Measurements from ENCODE around the gene UBE3A.

Gene UBE3A

GRCh38 chr15:25402342-25402741, 36.5 kb downstream of the UBE3A start:
- no peak for DNase-seq (ENCODE audit: low read depth)

GRCh38 chr15:25401501-25401900, 37.3 kb downstream of the UBE3A start:
- DNase-seq (ENCODE audit: low read depth) = no peak

GRCh38 chr15:25397100-25397499, 41.7 kb downstream of the UBE3A start:
- DNase-seq (ENCODE audit: low read depth) = no peak

- DNase-seq (ENCODE audit: low read depth) = no peak
Measured at GRCh38 chr15:25394898-25395297, 43.9 kb downstream of the UBE3A start.

DNA sequence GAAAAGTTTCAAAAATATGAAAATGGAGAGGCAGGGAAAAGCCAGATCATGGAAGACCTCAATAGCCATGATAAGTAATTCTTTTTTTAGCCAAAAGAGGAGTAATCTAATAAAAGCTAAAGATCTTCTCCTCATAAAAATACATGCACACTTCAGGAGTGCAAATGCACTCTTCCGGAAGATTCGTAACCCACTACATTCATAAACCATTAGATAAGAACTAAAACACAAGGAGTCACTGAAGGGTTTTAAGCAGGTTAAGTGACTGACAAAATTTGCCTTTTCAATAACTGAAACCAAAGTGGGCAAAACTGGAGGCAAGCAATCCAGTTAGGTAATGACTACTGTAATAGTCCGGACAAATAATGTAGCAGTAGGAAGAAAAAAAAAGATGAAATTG, 46.0 kb downstream of the UBE3A start:
- no peak for DNase-seq (ENCODE audit: low read depth)

DNA sequence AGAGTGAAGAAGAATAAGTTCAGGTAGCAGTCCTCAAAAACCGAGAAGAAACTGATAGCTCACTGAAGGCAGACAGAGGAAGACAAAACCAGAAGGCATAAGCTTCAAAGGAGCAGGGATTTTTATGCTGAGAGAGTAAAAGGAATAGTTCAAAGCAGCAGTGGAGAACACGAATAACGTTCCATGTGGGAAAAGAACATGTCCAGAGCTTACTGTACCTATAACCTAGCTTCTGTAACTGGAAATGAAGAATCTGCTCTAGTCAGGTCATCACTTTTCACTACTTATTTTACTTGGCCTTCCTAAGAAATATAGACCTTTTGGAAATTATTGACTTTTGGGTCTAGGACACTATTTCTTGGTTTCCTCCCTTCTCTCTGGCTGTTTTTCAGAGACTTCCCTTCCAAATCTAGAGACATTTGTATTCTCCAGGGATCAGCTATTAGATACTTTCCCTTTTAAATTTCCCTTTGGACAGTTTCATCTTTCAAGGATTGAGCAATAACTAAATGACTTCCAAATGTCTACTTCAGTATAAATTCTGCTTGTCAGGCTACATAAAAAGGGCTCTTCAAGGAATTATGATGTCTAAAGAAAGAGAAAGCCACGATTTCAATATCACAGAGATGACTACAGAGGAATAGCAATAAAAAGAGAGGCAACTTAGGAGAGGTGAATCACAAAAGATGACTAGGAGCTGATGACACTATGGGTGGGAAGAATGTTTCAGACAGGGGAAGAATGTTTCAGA, 46.7 kb downstream of the UBE3A start:
- DNase-seq (ENCODE audit: low read depth) = no peak

DNA sequence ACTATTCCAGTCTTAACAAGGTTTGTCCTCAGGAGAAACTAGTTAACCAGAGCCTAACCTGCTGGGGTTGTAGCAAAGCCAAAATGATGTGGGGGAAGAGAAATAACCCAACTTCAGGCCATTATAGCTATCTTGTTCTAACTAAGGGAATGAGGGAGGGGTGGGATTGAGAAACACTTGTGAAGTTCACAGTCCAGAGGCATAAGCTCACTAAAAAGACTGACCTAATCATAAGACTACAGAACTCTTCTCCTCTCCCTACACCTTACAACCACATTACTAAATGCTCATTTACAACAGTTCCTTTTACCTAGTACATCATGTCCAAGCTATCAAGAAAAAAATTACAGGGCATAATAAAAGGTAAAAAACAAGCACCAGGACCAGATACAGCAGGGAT, 52.8 kb downstream of the UBE3A start:
- DNase-seq (ENCODE audit: low read depth) = no peak

DNA sequence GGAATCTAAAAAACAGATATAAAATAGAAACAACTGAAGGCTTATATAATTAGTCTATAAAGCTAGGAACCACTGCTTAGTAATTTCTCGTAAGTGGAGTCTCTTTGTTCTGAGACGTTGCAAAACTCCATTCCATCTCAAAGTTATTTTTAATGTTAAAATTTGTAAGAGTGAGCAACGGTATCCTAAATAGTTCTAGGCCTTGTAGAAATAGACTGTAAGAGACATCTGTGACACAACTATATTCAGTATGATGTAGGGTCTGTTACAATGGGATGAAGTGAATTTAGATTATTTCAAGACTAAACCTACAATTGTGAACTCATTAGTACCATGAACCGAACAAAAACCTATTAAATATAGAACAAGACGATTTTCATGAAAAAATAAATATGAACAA, 57.2 kb downstream of the UBE3A start:
- no peak for DNase-seq (ENCODE audit: low read depth)

- DNase-seq (ENCODE audit: low read depth) = no peak
Measured at GRCh38 chr15:25378501-25378901, 60.3 kb downstream of the UBE3A start.

- DNase-seq (ENCODE audit: low read depth) = no peak
Measured at GRCh38 chr15:25375557-25375956, 63.3 kb downstream of the UBE3A start.

- no peak for DNase-seq (ENCODE audit: low read depth)
Measured at GRCh38 chr15:25374143-25374542, 64.7 kb downstream of the UBE3A start.

DNA sequence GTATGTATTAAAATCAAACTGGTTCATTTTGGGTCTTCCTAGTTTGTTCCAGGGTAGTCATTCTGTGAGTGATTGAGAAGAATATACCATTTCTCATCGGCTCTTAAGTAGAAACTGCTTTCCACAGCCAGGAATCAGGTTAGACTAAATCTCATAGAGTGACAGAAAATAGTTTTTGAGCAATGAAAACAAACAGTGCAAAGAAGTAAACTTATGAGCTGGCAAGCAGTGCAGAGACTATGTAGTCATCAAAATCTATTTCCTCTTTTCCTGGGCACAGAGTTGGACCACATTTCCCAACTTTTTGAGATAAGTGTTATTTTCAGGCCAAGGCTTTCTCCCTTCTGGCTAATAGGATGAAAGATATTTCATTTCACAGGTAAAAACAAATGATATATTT, 66.5 kb downstream of the UBE3A start:
- no peak for DNase-seq (ENCODE audit: low read depth)

- no peak for DNase-seq (ENCODE audit: low read depth)
Measured at GRCh38 chr15:25368850-25369249, 70.0 kb downstream of the UBE3A start.

GRCh38 chr15:25366058-25366457, 72.8 kb downstream of the UBE3A start:
- no peak for DNase-seq (ENCODE audit: low read depth)

GRCh38 chr15:25362545-25362944, 76.3 kb downstream of the UBE3A start:
- DNase-seq (ENCODE audit: low read depth) = no peak

GRCh38 chr15:25347707-25348106, 91.1 kb downstream of the UBE3A start:
- no peak for DNase-seq (ENCODE audit: low read depth)

- no peak for DNase-seq (ENCODE audit: low read depth)
Measured at GRCh38 chr15:25346371-25346770, 92.5 kb downstream of the UBE3A start.

DNA sequence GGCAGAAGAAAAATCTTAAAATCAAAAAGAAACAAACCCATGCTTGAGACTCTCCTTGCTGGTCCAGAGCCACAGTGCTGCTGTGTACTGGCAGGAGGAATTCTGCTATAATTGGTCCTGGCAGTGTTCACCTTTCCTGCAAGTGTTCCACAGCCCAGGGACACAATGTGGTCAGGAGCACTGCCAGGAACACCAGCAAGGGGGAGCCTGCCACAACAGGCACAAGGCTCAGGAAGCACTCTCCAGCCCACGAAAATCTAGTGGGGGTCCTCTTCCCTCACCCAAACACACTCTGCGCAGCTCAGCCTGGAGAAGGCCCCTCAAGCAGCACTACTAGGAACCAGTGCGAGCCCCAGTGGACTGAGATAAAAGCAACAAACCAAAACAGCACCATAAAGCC, 92.9 kb downstream of the UBE3A start:
- no peak for DNase-seq (ENCODE audit: low read depth)

DNA sequence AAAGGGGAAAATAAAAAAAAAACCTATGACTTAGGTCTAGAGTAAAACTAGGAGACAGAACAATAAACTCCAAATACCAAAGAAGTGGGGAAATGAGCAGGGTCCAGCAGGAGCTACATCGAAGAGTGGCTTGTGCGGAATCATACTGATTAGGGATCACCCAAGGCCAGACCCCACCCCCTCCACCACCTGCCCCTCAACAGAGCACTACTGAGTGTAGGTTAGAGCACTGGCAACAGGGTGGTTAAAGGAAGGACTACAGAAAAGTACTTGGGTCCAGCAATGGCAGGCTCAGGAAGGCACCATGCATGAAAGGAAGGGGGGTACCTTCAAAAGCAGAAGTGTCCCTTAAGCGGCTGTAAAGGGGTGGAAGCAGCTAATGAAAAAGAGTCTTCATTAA, 96.2 kb downstream of the UBE3A start:
- DNase-seq (ENCODE audit: low read depth) = no peak

DNA sequence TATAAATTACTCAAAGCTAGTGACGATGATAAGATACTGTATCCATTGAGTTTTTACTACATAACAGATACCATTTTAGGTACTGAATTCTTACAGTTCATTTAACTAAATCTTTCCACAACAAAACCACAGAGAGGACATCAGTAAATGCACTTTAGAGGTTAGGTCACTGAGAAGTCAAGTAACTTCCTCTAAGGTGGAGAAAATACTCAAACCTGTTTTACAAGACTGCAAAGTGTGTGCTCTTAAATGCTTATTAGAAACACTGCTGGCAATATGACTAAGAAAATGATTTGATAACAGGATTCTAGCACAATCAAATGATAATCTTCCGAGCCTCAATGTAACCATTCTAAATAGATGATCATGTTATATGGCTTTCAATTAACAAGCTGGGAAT, 99.4 kb downstream of the UBE3A start:
- no peak for DNase-seq (ENCODE audit: low read depth)

- DNase-seq (ENCODE audit: low read depth) = no peak
Measured at GRCh38 chr15:25335279-25335678, 103.5 kb downstream of the UBE3A start.

- no peak for DNase-seq (ENCODE audit: low read depth)
Measured at GRCh38 chr15:25333049-25333448, 105.8 kb downstream of the UBE3A start.

- no peak for DNase-seq (ENCODE audit: low read depth)
Measured at GRCh38 chr15:25332306-25332705, 106.5 kb downstream of the UBE3A start.

GRCh38 chr15:25331860-25332259, 107.0 kb downstream of the UBE3A start:
- DNase-seq (ENCODE audit: low read depth) = no peak

Data from T follicular helper cell (primary cell).